OCI-LY7 (cell line): ENCODE data around the gene DIAPH2. TPM values are rescaled to one million over a fixed set of nuclear protein-coding genes. Genes with fewer than 3 reads are reported as not detected.

Experiments used
- BruUV-seq: library from RNA; stranded (reverse); fragments of 400-500 nt; replicated peaks from 2 replicates; lab custom pipeline; 2021; lab: Mats Ljungman, UMichigan
- CTCF ChIA-PET: fragments of 300-600 bp; sonication (Branson Sonifier 250); formaldehyde crosslinking; loops from one replicate; lab custom pipeline; 2022; ENCODE audit warnings: antibody characterized with exemption; ENCODE audit not compliant: unreplicated experiment; lab: Charles Lee
- POLR2A ChIA-PET: fragments of 300-600 bp; sonication (Branson Sonifier 250); formaldehyde crosslinking; loops from one replicate; lab custom pipeline; 2022; ENCODE audit warnings: antibody characterized with exemption; lab: Charles Lee
- DNase-seq: peaks from one replicate; pipeline ENCODE4 v3.0.0-alpha.2; 2015; ENCODE audit warnings: low spot score
- H2AFZ ChIP-seq: fragments of 200-600 bp; sonication (generic), shearing (Covaris generic); 2 replicates; pipeline ENCODE4 v1.6.1; 2014; ENCODE audit warnings: mild to moderate bottlenecking, antibody characterized with exemption, low read length, moderate library complexity
- H3K27ac ChIP-seq: fragments of 200-600 bp; sonication (generic); 2 replicates; pipeline ENCODE4 v1.5.1; 2014; ENCODE audit warnings: mixed run types, low read depth, mild to moderate bottlenecking, moderate library complexity, low read length, inconsistent platforms; ENCODE audit not compliant: poor library complexity, severe bottlenecking
- H3K36me3 ChIP-seq: fragments of 200-600 bp; sonication (generic); 2 replicates; pipeline ENCODE4 v1.6.1; 2014; ENCODE audit warnings: mild to moderate bottlenecking, antibody characterized with exemption, low read length, moderate library complexity, mixed read lengths; ENCODE audit not compliant: insufficient read depth
- H3K4me1 ChIP-seq: fragments of 200-600 bp; sonication (generic); 2 replicates; pipeline ENCODE4 v1.5.1; 2014; ENCODE audit warnings: mild to moderate bottlenecking, low read length; ENCODE audit not compliant: insufficient read depth, poor library complexity, severe bottlenecking
- H3K4me2 ChIP-seq: fragments of 200-600 bp; sonication (generic); 2 replicates; pipeline ENCODE4 v1.6.1; 2014; ENCODE audit warnings: mild to moderate bottlenecking, low read length
- H3K4me3 ChIP-seq: fragments of 200-600 bp; sonication (generic); 2 replicates; pipeline ENCODE4 v1.5.1; 2014; ENCODE audit warnings: mild to moderate bottlenecking, low read depth, low read length; ENCODE audit not compliant: poor library complexity, severe bottlenecking
- H3K79me2 ChIP-seq: fragments of 200-600 bp; sonication (generic); 2 replicates; pipeline ENCODE4 v1.6.1; 2016; ENCODE audit warnings: low read depth, mild to moderate bottlenecking, low read length, moderate library complexity, mixed read lengths; ENCODE audit not compliant: insufficient read depth
- H3K9me2 ChIP-seq: fragments of 200-600 bp; sonication (generic); 2 replicates; pipeline ENCODE4 v1.6.1; 2016; ENCODE audit warnings: mild to moderate bottlenecking, low read length, mixed read lengths; ENCODE audit not compliant: insufficient read depth
- H3K9me3 ChIP-seq: fragments of 200-600 bp; sonication (generic); 2 replicates; pipeline ENCODE4 v1.6.1; 2014; ENCODE audit warnings: mild to moderate bottlenecking, mixed run types, low read length, mixed read lengths
- H4K20me1 ChIP-seq: fragments of 200-600 bp; sonication (generic); 2 replicates; pipeline ENCODE4 v1.6.1; 2014; ENCODE audit warnings: mild to moderate bottlenecking, antibody characterized with exemption, low read length, moderate library complexity, mixed read lengths; ENCODE audit not compliant: insufficient read depth
- EZH2phosphoT487 ChIP-seq: fragments of 200-600 bp; sonication (generic); IDR thresholded peaks from 2 replicates; pipeline ENCODE4 v1.6.1; 2018; ENCODE audit warnings: low read depth, borderline replicate concordance, mild to moderate bottlenecking, mixed run types, antibody characterized with exemption, low read length, moderate library complexity, mixed read lengths
- intact Hi-C: fragments of 100-400 bp; cut with micrococcal nuclease; formaldehyde crosslinking; loops from one replicate; pipeline ENCODE4 v1.10.0; 2022; ENCODE audit not compliant: unreplicated experiment
- total RNA-seq, 2 experiments: library from RNA; depleted of rRNA in 1 of 2; stranded (reverse); fragments of >200 nt in 1 of 2; shearing (Covaris generic) in 1 of 2; gene quantifications; 2 replicates each; pipeline ENCODE4 v1.2.3, GENCODE V29; 2014 to 2022
- TF ChIP-seq, protein P1 (sequence below): fragments of 200-600 bp; sonication (generic); conservative IDR thresholded peaks from 2 replicates; pipeline ENCODE4 v1.5.1; 2014; ENCODE audit warnings: mild to moderate bottlenecking, antibody characterized with exemption, low read length, moderate library complexity, mixed read lengths

The DIAPH2 gene
- total RNA-seq, 2 experiments from 2014 or later, result 21.3 to 21.5 TPM

DNA sequence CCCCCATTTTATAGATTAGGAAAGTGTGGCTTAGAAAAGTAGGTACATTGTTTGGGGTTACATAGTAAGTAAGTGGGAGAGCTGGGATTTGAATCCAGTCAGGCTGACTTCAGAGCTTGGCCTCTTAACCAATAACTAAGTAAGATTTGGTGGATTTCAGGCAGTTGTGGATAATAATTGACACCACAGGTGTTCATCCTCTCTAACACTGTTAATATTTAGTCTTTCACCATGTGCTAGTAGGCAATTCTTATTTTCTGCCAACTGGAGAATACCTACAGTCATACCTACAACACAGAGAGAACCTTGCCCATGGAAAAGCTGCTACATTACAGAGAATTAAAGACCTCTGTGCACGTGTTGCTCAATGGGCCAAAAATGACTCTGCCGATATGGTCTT, 89.5 kb downstream of the DIAPH2 start:
- intact Hi-C loops, result loop anchor here (5.0 to 10.0 kb wide), 2 partner anchors 63 to 911 kb away; no protein-coding TSS in a partner anchor
- Histone ChIP-seq H2AFZ (no peak overlapping the region), H3K9me3 (no peaks in the 10 kb centered on the region), H3K36me3 (no peaks in the 10 kb centered on the region; the same call in 1 of the 2 replicates), H3K27ac (no peak overlapping the region), H3K4me2 (no peak overlapping the region), H3K4me1 (no peaks in the 10 kb centered on the region), H3K79me2 (no peaks in the 10 kb centered on the region), H3K4me3 (no peak overlapping the region), H4K20me1 (no peaks in the 10 kb centered on the region), H3K9me2 (no peaks in the 10 kb centered on the region)
- no peak for DNase-seq
- ChIA-PET POLR2A (interaction anchor here (0.6 kb wide), 1 partner anchor 11 kb away, joined by 12 read pairs; no protein-coding TSS in a partner anchor), CTCF (no interaction called here)
- no TSS peak for BruUV-seq
- TF ChIP-seq EZH2phosphoT487, result no peak
- TF ChIP-seq, protein P1, sequence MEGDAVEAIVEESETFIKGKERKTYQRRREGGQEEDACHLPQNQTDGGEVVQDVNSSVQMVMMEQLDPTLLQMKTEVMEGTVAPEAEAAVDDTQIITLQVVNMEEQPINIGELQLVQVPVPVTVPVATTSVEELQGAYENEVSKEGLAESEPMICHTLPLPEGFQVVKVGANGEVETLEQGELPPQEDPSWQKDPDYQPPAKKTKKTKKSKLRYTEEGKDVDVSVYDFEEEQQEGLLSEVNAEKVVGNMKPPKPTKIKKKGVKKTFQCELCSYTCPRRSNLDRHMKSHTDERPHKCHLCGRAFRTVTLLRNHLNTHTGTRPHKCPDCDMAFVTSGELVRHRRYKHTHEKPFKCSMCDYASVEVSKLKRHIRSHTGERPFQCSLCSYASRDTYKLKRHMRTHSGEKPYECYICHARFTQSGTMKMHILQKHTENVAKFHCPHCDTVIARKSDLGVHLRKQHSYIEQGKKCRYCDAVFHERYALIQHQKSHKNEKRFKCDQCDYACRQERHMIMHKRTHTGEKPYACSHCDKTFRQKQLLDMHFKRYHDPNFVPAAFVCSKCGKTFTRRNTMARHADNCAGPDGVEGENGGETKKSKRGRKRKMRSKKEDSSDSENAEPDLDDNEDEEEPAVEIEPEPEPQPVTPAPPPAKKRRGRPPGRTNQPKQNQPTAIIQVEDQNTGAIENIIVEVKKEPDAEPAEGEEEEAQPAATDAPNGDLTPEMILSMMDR, result no peak

DNA sequence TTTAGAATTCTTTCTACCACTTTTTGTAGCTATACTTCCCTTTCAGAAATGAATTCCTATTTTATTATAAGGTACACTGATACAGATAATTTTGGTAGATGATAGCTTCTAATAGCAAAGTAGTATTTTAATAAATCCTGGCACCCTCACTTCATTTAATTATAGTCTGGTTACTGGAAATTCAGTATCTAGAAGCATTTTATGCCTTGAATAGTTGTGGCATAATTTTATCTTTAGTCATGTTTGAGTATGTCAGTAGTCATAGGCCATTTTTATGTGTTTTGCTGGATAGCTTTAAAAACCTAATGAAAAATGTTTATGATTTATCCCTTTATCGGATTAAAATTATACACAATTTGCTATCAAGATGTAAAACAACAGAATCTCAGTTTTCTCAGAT, 92.3 kb downstream of the DIAPH2 start:
- no peak overlapping the region for H3K4me2 ChIP-seq
- CTCF ChIA-PET, result no interaction called here
- no peaks in the 10 kb centered on the region for H3K4me1 ChIP-seq
- intact Hi-C loops, result loop anchor here (10.0 kb wide), 1 partner anchor 908 kb away; no protein-coding TSS in a partner anchor
- no peak for DNase-seq
- no peak overlapping the region for H3K4me3 ChIP-seq
- no TSS peak for BruUV-seq
- TF ChIP-seq EZH2phosphoT487, result no peak
- TF ChIP-seq, protein P1, result no peak
- no peaks in the 10 kb centered on the region for H3K79me2 ChIP-seq
- H3K36me3 ChIP-seq, result no peaks in the 10 kb centered on the region; the same call in 1 of the 2 replicates
- no peaks in the 10 kb centered on the region for H3K9me2 ChIP-seq
- POLR2A ChIA-PET, result no interaction called here
- H3K27ac ChIP-seq, result no peak overlapping the region
- no peaks in the 10 kb centered on the region for H4K20me1 ChIP-seq
- H2AFZ ChIP-seq, result no peak overlapping the region
- H3K9me3 ChIP-seq, result no peaks in the 10 kb centered on the region

DNA sequence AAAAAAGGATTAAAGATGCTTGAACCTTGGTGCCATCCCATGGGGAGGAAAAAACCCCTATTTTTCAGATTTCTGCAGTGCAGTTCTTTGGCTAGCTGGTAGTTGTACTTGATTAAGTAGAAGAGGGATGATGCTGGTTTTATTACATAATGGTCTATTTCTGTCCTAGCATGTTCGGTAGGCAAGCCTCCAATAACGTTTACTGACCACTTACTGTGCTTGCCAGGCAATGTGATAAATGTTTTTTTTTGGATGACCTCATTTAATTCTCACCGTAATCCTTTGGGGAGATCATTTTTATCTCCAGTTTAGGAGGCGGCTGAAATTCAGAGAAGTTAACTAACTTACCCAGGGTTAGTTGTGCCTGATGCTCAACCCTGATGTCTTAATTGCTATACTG, 106.9 kb downstream of the DIAPH2 start:
- Histone ChIP-seq H3K9me3 (no peaks in the 10 kb centered on the region), H3K9me2 (no peaks in the 10 kb centered on the region), H3K4me2 (no peak overlapping the region), H3K4me1 (no peaks in the 10 kb centered on the region), H4K20me1 (no peaks in the 10 kb centered on the region), H2AFZ (no peak overlapping the region), H3K36me3 (no peaks in the 10 kb centered on the region), H3K79me2 (no peaks in the 10 kb centered on the region), H3K4me3 (no peak overlapping the region), H3K27ac (no peak overlapping the region)
- no TSS peak for BruUV-seq
- intact Hi-C loops, result no loop called here
- ChIA-PET POLR2A (no interaction called here), CTCF (no interaction called here)
- DNase-seq, result no peak
- no peak for TF ChIP-seq EZH2phosphoT487
- TF ChIP-seq, protein P1, result no peak
